NCI-H2196 (cell line): ENCODE results near the gene SOX30.

Experiments
- DNase-seq: peaks from one replicate; lab custom pipeline; 2025; ENCODE audit not compliant: unreplicated experiment; lab: John Stamatoyannopoulos, UW

Gene SOX30

DNA sequence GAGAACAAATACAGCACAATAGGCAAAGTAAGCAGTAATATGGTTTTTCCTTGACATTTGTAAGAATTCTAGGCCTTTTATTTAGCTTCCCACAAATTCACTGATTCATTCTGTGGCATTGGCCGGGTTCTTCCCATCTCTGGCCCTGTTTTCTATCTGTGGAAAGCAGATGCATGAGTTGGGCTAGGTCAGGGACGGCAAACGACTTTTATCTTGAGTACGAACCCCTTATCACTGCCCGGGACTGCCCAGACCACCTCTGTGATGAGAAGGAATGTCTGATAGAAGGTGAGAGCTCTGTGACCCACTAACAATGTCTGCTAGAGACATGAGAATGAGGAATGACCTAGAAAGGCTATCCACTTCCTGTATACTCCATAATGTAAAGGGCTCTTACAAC, 41.2 kb downstream of the SOX30 start:
- DNase-seq, result no peak

DNA sequence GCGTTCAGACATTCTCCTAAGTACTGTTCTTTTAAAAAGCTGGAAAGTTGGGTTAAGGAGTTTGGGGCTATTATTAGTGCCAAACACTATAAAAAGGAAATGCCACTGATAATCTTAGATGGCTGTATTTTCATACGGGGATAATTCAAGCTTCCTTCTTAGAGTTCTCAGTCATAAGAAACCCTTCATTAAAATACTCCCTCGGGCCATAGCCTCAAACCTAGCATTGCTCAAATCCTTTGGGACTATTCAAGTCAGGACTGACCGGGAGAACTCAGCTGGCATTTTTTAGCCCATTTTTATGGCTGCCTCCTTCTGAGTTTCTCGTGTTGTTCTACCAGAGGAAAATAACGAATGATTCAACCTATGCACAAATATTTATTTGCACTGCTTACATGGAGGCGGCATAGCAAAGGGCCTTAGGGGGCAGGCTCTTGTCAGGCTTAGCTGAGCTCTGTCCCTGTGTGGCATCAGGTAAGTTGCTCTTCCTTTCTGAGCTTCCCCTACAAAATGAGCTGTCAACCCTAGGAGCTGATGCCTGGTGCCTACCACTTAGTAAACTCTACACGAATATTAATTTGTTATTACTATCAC, 43.2 kb downstream of the SOX30 start:
- DNase-seq, result no peak

- no peak for DNase-seq
These were observed 44.7 kb downstream of the SOX30 start for GRCh38 chr5:157607371-157608161.

DNA sequence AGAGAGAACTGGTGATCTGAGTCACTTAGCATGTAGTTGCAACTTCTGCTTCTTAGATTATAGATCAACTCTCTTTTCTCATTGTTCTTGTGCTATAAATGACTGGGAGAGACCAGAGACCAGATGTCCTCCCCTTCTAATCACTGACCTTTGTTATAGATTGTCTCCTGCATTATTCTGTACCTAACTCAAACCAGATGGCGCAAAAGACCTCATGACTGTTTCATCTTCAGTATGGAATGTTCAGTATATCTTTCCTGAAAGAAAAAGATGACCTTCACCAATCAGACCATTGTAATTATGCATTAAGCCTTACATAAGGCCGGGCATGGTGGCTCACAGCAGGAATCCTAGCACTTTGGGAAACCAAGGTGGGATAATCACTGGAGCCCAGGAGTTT, 46.2 kb downstream of the SOX30 start:
- DNase-seq, result no peak

DNA sequence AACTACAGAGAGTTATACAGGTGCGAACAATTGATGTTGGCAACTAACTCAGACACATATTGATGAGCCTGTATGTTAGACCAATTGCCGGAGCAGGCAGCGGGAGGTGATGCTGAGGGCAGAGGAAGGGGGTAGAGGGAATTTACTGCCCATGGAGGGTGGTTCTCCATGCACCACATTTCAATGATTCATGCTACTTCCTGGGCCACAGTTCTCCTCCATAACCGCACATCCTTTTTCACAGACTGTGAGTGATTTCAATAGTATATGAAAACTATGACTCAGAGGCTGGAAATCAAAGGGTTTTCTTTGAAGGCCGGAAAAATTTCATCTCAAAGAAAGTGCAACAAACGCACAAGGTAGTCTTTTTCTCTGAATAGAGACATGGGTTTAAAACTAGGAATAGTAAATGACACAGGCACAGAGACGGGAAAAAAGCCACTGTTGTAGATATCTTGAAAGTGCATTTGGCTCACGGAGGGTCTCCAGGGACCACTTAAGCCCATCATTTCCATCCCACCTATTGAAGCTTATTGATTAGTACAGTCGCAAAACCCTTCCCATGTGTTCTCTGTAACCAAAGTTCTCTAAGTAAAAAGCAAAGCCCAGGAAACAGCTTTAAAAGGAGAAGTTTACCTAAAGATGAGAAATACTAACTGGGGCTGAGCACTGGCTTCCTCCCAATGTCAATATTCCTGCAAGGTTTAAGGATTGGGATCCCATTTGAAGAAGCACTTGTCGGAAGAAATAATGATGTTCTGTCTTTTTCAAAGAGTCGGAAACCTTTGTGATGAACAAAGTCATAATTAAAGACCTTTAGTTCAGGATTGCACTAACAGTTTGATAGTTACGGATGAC, 48.7 kb downstream of the SOX30 start:
- DNase-seq, result no peak

DNA sequence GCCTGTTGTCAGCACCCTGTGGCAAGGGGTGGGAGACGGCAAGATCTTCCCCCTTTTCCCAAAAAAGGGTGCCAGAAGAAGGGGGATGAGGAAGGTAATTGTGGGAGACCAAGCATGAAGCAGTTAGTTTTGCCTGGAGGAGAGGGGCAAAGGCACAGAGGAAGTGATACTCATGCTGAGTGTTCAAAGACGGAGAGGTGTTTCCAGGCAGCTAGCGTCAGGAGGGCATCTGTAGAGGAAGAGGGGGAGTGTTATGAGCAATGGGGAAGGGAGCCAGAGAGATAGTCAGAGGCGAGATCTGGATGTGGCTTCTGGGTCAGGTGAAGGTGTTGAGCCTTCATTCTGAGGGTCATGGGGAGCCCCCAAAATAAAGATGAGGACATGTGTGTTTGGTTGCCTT, 49.7 kb downstream of the SOX30 start:
- no peak for DNase-seq

- DNase-seq, result no peak
These were observed 52.0 kb downstream of the SOX30 start for GRCh38 chr5:157600252-157600651.

GRCh38 chr5:157599565-157599964, 52.7 kb downstream of the SOX30 start:
- DNase-seq, result no peak

- DNase-seq, result no peak
These were observed 53.8 kb downstream of the SOX30 start for GRCh38 chr5:157598350-157598936.

GRCh38 chr5:157597277-157597676, 55.0 kb downstream of the SOX30 start:
- DNase-seq, result no peak

DNA sequence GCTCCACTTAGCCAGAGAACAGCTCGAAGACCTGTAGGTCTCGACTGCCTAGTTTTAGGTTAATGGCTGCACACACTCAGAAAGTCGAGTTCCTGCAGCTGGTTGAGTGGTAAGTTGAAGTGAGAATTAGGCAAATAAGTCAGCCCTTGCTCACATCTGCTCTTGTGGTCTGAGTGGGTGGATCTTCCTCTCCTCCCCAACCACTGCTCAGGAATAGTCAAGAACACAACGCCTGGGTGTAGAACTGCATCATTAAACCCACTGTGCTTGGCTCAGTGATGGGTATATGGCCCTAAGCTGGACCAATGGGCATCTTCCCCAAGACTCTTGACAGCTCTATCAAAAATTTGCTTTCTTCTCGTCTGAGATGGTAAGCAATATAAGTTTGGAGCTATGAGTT, 55.8 kb downstream of the SOX30 start:
- DNase-seq, result no peak

- no peak for DNase-seq
These were observed 57.4 kb downstream of the SOX30 start for GRCh38 chr5:157594675-157595459.

DNA sequence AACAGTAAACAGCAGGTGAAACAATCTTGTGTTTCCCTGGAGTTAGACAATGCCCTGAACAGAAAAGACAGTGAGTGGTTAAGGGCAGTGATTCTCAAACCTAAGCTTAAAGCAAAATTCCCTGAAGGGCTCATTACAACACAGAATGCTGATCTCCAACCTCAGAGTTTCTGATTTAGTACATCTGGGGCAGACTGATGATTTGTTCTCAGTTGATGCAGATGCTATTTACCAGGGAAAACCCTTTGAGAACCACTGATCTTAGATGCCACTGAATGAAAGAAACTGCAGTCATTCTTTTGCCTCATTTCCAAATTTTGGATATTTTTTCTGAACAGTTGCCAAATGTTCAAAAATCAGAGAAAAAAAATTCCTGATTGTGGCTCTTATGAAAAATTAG, 58.0 kb downstream of the SOX30 start:
- no peak for DNase-seq

- DNase-seq, result no peak
These were observed 59.0 kb downstream of the SOX30 start for GRCh38 chr5:157593052-157593757.

DNA sequence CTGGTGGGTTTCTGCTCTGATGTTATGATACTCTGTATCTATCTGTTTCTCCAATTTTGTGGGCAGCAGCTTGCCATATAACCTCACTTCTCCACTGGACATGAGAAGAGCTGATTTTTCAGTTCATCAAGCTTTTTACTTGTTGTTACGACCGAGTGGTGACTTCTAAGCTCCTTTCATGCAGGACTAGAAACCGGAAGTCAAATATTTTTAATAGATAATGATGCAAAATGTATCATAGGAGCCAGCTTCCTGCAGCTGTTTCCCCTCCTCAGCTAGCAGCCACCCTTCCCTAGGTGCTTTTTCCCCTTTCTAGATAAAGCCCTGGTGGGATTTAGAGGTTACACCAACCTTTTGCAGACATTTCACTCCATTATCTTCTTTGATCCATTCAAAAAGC, 59.6 kb downstream of the SOX30 start:
- no peak for DNase-seq

- no peak for DNase-seq
These were observed 61.8 kb downstream of the SOX30 start for GRCh38 chr5:157590478-157590877.

DNA sequence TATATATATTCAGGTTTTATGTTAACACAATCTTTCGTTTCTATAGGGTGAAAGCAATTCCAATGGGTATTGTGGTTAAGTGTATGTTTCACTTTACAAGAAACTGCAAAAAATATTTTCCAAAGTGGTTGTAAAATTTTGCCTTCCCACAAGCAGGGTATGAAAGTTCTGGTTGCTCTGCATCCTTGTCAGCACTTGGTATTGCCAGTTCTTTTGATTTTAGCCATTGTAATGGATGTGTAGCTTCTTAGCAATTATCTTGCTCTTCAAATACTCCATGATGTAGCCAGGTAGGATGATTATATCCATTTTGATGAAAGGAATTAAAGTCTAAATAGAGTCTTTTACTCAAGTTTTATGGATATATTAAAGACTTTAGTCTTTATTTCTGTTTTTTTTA, 67.6 kb downstream of the SOX30 start:
- DNase-seq, result no peak

- no peak for DNase-seq
These were observed 69.3 kb downstream of the SOX30 start for GRCh38 chr5:157582731-157583620.

DNA sequence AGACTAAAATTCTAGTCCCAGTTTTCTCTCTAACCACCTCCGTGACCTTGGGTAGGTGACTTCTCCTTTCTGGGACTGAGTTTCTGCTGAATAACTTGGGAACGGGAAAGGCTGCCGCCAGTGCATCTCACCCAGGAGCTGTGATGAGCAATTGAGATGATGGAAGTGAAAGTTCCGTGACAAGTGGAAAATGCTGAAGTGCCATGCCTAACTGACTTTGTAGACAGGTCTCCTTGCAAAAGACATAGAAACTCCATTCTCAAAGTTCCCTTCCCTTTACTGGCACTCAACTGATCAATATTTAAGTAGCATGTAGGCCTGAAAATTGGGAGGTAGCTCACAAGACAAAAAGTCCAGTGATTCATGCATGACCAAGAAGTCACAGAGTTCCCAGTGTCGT, 70.3 kb downstream of the SOX30 start:
- no peak for DNase-seq
